ENCODE data around the gene TP73.

Gene TP73

DNA sequence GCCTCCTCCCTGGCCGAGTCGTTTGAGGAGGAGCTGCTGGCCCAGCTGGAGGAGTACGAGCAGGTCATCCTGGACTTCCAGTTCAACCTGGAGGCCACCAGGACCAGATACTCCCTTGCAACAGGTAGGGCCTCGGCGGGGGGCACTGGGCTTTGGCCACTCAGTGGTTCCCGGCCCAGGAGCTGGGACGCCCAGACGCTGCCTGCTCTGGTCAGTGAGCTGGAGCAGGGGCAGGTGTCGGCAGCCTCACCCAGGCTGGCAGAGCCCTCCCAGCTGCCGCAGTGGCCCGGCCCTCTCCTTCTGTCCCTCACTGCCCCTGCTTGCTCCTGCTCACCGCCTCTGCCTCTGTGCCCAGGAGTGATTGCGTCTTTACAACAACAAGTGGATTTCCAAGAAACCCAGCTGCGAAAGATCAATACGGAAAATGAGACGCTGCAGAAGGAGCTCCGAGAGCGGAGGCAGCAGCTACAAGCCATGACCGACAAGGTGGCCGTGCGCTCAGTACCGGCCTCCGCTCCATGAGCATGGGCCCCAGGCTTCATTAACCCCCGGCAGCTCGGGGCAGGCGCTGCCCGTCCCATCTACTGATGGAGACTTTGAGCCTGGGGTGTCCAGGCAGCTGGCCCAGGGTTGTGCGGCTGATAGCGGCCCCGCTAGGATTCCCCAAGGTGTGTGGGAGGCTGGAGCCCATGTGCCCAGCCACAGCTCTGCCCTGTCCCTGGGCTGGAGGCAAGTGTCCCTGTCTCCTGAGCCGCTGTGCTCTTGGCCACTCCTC is 111.2 kb downstream of the TP73 start:
- Histone ChIP-seq H3K4me1 (ENCODE audit: control insufficient read depth, low read length) (no peaks in the 10 kb centered on the region), H3K4me2 (ENCODE audit: low read length) (no peak overlapping the region), H3K36me3 (ENCODE audit: control insufficient read depth, low read length) (no peaks in the 10 kb centered on the region), H3K27ac (ENCODE audit: low read depth, low read length) (no peak overlapping the region), H3K79me2 (ENCODE audit: control insufficient read depth, low read length) (no peaks in the 10 kb centered on the region), H3K9me3 (ENCODE audit: control insufficient read depth, insufficient read depth, low read length) (no peaks in the 10 kb centered on the region), H3K4me3 (ENCODE audit: low read length) (no peak overlapping the region), H3K27me3 (ENCODE audit: control insufficient read depth, low read length) (peaks cover 8% of the 10 kb centered on the region), H3K9me2 (replicated peaks; ENCODE audit: control insufficient read depth, low read length) (no peaks in the 10 kb centered on the region), H3F3A (ENCODE audit: control insufficient read depth, insufficient read depth) (no peaks in the 10 kb centered on the region), H4K20me1 (ENCODE audit: control insufficient read depth, insufficient read depth, low read depth, low read length) (no peaks in the 10 kb centered on the region)
- TF ChIP-seq, protein P1, sequence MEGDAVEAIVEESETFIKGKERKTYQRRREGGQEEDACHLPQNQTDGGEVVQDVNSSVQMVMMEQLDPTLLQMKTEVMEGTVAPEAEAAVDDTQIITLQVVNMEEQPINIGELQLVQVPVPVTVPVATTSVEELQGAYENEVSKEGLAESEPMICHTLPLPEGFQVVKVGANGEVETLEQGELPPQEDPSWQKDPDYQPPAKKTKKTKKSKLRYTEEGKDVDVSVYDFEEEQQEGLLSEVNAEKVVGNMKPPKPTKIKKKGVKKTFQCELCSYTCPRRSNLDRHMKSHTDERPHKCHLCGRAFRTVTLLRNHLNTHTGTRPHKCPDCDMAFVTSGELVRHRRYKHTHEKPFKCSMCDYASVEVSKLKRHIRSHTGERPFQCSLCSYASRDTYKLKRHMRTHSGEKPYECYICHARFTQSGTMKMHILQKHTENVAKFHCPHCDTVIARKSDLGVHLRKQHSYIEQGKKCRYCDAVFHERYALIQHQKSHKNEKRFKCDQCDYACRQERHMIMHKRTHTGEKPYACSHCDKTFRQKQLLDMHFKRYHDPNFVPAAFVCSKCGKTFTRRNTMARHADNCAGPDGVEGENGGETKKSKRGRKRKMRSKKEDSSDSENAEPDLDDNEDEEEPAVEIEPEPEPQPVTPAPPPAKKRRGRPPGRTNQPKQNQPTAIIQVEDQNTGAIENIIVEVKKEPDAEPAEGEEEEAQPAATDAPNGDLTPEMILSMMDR (IDR thresholded peaks at IDR 0.05; ENCODE audit: low read depth, low read length, poor library complexity, severe bottlenecking) = no peak
- TF ChIP-seq EZH2phosphoT487 (IDR thresholded peaks at IDR 0.05; ENCODE audit: borderline replicate concordance, low read length) = no peak

DNA sequence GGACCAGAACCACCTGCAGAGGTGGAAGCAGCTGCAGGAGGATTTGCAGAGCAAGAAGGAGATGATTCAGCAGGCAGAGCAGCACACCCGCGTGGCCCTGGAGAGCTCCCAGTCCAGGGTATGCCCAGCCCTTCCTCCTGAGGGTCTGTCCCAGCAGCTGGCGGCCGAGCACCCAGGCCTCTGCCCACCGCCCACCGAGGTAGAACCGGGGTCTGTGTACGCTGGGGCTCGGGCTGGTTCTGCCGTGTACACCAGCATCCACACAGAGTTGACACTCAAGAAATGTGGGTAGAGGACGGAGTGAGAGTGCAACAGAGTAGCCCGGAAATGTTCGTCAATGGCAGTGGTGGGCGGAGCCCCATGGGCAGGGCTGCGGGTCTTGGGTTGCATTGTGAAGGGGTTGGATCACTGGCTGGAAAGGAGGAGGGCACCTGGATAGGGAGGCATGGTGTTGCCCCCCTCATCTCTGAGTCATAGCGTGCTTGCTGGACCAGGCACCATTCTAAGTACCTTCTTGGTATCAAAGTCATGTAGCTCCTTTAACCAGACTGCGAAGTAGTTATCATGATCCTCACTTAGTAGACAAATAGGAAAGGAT is 115.1 kb downstream of the TP73 start:
- H3K9me3 ChIP-seq (ENCODE audit: control insufficient read depth, insufficient read depth, low read length) = no peaks in the 10 kb centered on the region
- H3K27me3 ChIP-seq (ENCODE audit: control insufficient read depth, low read length) = peaks cover 8% of the 10 kb centered on the region

DNA sequence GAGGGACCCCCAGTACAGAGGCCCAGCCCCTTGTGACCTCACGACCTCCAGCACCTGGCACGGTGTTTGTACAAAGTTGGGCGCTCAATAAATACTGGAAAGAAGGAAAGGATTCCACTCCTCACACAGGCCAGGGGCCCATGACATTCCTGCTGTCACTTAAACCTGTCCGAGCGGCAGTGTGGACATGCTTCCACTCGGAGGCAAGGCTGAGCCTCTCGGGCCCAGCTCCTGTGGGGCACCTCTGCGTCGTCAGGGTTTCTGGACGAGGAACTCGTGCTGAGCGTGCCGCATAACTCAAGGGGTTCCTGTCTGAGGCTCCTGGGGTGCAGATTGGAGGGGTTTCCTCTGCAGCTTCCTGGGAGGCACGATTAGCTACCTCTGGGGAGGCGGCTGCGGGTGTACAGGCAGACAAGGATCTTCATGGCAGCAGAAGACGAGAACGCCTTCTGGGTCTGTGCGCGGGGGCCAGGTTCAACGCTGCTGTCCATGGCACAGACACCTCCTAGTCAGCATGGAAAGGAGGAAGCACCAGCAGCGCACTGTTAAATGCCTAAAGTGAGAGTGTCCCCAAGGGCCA is 116.6 kb downstream of the TP73 start:
- TF ChIP-seq, protein P1 (IDR thresholded peaks at IDR 0.05; ENCODE audit: low read depth, low read length, poor library complexity, severe bottlenecking) = no peak
- no peak for TF ChIP-seq EZH2phosphoT487 (IDR thresholded peaks at IDR 0.05; ENCODE audit: borderline replicate concordance, low read length)
- H3K9me2 ChIP-seq (replicated peaks; ENCODE audit: control insufficient read depth, low read length) = no peaks in the 10 kb centered on the region
- no peak overlapping the region for H3K4me2 ChIP-seq (ENCODE audit: low read length)
- no peaks in the 10 kb centered on the region for H3K79me2 ChIP-seq (ENCODE audit: control insufficient read depth, low read length)
- no peaks in the 10 kb centered on the region for H4K20me1 ChIP-seq (ENCODE audit: control insufficient read depth, insufficient read depth, low read depth, low read length)
- H3K27ac ChIP-seq (ENCODE audit: low read depth, low read length) = no peak overlapping the region
- no peaks in the 10 kb centered on the region for H3F3A ChIP-seq (ENCODE audit: control insufficient read depth, insufficient read depth)
- peaks cover 14% of the 10 kb centered on the region for H3K4me1 ChIP-seq (ENCODE audit: control insufficient read depth, low read length)
- H3K4me3 ChIP-seq (ENCODE audit: low read length) = no peak overlapping the region
- no peaks in the 10 kb centered on the region for H3K36me3 ChIP-seq (ENCODE audit: control insufficient read depth, low read length)
- H3K9me3 ChIP-seq (ENCODE audit: control insufficient read depth, insufficient read depth, low read length) = no peaks in the 10 kb centered on the region
- H3K27me3 ChIP-seq (ENCODE audit: control insufficient read depth, low read length) = peaks cover 21% of the 10 kb centered on the region

More for the DNA sequence above, 115.1 kb downstream of the TP73 start:
- no peak overlapping the region for H3K27ac ChIP-seq (ENCODE audit: low read depth, low read length)
- H3K79me2 ChIP-seq (ENCODE audit: control insufficient read depth, low read length) = no peaks in the 10 kb centered on the region
- no peaks in the 10 kb centered on the region for H3F3A ChIP-seq (ENCODE audit: control insufficient read depth, insufficient read depth)
- no peak for TF ChIP-seq EZH2phosphoT487 (IDR thresholded peaks at IDR 0.05; ENCODE audit: borderline replicate concordance, low read length)
- TF ChIP-seq, protein P1 (IDR thresholded peaks at IDR 0.05; ENCODE audit: low read depth, low read length, poor library complexity, severe bottlenecking) = no peak
- H3K4me2 ChIP-seq (ENCODE audit: low read length) = no peak overlapping the region
- H3K4me1 ChIP-seq (ENCODE audit: control insufficient read depth, low read length) = peaks cover 8% of the 10 kb centered on the region
- H3K36me3 ChIP-seq (ENCODE audit: control insufficient read depth, low read length) = no peaks in the 10 kb centered on the region
- H3K9me2 ChIP-seq (replicated peaks; ENCODE audit: control insufficient read depth, low read length) = no peaks in the 10 kb centered on the region
- no peaks in the 10 kb centered on the region for H4K20me1 ChIP-seq (ENCODE audit: control insufficient read depth, insufficient read depth, low read depth, low read length)
- H3K4me3 ChIP-seq (ENCODE audit: low read length) = no peak overlapping the region

Data from DOHH2 (cell line).